HG03575 (cell line): ENCODE data around the gene NUFIP1.
A peak's percentile ranks its signal among the peaks of the same experiment; 100 is the strongest.
"Not testable (repeated sequence)": the region's sequence is repeated elsewhere in the genome, so short reads cannot be mapped to it uniquely, and the experiment has no call there.

Experiments
- ATAC-seq: cut with Tn5 transposase; IDR thresholded peaks from one replicate; pipeline ENCODE4 v1.9.1; 2021; ENCODE audit not compliant: unreplicated experiment, insufficient number of reproducible peaks, low FRiP score; ENCODE audit errors: extremely low read depth

The NUFIP1 gene

GRCh38 chr13:44927968-44928367 is 61.3 kb downstream of the NUFIP1 start:
- no peak for ATAC-seq

GRCh38 chr13:44921931-44922758 is 67.1 kb downstream of the NUFIP1 start:
- no peak for ATAC-seq

GRCh38 chr13:44921246-44921877 is 67.9 kb downstream of the NUFIP1 start:
- no peak for ATAC-seq

- ATAC-seq, result no peak
Observed at GRCh38 chr13:44920013-44920412, 69.3 kb downstream of the NUFIP1 start.

GRCh38 chr13:44919104-44919804 is 70.0 kb downstream of the NUFIP1 start:
- no peak for ATAC-seq

GRCh38 chr13:44918326-44919103 is 70.8 kb downstream of the NUFIP1 start:
- peak; percentile 36 for ATAC-seq

GRCh38 chr13:44917589-44918325 is 71.5 kb downstream of the NUFIP1 start:
- ATAC-seq, result peak; percentile 65

GRCh38 chr13:44912278-44913016 is 76.8 kb downstream of the NUFIP1 start:
- ATAC-seq, result no peak

GRCh38 chr13:44908712-44909111 is 80.6 kb downstream of the NUFIP1 start:
- no peak for ATAC-seq

GRCh38 chr13:44908266-44908665 is 81.0 kb downstream of the NUFIP1 start:
- ATAC-seq, result no peak

GRCh38 chr13:44906713-44907112 is 82.6 kb downstream of the NUFIP1 start:
- no peak for ATAC-seq

- no peak for ATAC-seq
Observed at GRCh38 chr13:44906230-44906629, 83.0 kb downstream of the NUFIP1 start.

GRCh38 chr13:44905556-44905955 is 83.7 kb downstream of the NUFIP1 start:
- ATAC-seq, result no peak

GRCh38 chr13:44904967-44905366 is 84.3 kb downstream of the NUFIP1 start:
- no peak for ATAC-seq

GRCh38 chr13:44903574-44903985 is 85.7 kb downstream of the NUFIP1 start:
- ATAC-seq, result no peak

GRCh38 chr13:44902738-44903137 is 86.5 kb downstream of the NUFIP1 start:
- no peak for ATAC-seq

- ATAC-seq, result no peak
Observed at GRCh38 chr13:44899967-44900366, 89.3 kb downstream of the NUFIP1 start.

GRCh38 chr13:44898308-44898707 is 91.0 kb downstream of the NUFIP1 start:
- not testable (repeated sequence) for ATAC-seq
